AG09319 (cell line): ENCODE results near the gene ATG14.

Experiments
- DNase-seq: peaks from one replicate; pipeline ENCODE4 v3.0.0-alpha.2; 2010; ENCODE audit warnings: low read depth; ENCODE audit errors: extremely low read depth
- TF ChIP-seq, protein P1 (sequence below): IDR thresholded peaks from 2 replicates; pipeline ENCODE4 v1.5.1; 2011; ENCODE audit warnings: low read depth, mild to moderate bottlenecking, inconsistent platforms, low read length, moderate library complexity

ATG14 gene

DNA sequence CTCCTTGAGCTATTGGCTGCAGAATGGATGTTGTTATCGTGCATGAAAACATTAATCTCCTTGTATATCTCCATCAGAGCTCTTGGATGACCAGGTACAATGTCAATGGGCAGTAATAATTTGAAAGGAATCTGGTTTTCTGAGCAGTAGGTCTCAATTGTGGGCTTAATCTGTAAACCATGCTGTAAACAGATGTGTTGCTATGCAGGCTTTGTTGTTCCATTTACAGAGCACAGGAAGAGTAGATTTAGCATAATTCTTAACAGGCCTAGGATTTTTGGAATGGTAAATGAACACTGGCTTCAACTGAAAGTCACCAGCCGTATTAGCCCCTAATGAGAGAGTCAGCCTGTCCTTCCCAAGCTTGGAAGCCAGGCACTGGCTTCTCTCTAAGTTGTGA is 50.4 kb downstream of the ATG14 start:
- TF ChIP-seq, protein P1, sequence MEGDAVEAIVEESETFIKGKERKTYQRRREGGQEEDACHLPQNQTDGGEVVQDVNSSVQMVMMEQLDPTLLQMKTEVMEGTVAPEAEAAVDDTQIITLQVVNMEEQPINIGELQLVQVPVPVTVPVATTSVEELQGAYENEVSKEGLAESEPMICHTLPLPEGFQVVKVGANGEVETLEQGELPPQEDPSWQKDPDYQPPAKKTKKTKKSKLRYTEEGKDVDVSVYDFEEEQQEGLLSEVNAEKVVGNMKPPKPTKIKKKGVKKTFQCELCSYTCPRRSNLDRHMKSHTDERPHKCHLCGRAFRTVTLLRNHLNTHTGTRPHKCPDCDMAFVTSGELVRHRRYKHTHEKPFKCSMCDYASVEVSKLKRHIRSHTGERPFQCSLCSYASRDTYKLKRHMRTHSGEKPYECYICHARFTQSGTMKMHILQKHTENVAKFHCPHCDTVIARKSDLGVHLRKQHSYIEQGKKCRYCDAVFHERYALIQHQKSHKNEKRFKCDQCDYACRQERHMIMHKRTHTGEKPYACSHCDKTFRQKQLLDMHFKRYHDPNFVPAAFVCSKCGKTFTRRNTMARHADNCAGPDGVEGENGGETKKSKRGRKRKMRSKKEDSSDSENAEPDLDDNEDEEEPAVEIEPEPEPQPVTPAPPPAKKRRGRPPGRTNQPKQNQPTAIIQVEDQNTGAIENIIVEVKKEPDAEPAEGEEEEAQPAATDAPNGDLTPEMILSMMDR = no peak
- DNase-seq = peak; percentile 12

DNA sequence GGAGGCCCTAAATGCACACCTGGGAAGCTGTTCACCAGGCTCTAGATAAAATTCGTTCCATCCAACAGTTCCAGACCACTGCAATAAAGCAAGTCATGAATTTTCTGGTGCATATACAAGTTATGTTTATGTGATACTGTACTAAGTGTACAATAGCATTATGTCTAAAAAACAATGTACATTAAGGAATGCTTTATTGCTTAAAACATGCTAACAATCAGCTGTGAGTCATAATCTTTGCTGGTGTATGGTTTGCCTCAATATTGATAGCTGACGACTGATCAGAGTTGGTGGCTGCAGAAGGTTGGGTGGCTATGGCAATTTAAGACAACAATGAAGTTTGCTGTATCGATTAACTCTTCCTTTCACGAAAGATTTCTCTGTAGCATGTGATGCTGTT is 52.3 kb downstream of the ATG14 start:
- DNase-seq = no peak
- TF ChIP-seq, protein P1 = no peak

DNA sequence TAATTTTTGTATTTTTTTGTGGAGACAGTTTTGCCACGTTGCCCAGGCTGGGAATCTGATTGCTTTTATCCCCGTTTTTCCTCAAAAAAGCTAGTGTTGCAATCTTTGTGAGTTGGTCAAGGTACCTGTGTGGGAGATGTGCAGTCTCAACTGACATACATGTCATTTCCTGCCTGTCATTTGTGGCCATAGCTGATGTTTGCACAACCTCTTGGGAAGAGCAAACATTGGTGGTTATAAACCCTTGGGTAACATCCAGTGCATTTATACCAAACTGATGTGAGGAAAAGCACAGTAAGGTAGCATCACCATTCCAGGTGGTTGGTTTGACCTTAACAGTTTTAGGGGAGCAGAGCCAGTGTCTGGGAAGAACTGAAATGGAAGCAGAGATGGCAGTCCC is 54.7 kb downstream of the ATG14 start:
- TF ChIP-seq, protein P1 = no peak
- DNase-seq = no peak

DNA sequence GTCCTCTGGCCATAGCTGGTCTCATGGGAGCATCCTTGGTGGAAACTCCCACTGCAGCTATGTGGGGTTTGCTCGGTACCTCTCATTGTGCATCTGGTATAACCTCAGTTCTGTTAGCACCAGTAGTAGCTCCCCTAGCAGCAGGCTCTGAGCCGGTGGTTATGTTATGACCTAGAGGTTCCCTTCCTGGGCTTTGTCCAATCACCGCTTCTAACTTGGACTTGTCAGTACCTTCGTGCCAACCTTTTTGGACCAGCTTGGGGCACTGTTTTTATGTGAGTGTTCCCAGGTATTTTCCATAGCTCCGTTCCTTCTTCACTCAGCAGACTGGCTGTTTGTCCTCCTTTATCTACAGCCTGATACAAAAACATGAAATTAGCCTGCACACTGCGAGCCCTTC is 55.7 kb downstream of the ATG14 start:
- TF ChIP-seq, protein P1 = no peak
- DNase-seq = no peak

DNA sequence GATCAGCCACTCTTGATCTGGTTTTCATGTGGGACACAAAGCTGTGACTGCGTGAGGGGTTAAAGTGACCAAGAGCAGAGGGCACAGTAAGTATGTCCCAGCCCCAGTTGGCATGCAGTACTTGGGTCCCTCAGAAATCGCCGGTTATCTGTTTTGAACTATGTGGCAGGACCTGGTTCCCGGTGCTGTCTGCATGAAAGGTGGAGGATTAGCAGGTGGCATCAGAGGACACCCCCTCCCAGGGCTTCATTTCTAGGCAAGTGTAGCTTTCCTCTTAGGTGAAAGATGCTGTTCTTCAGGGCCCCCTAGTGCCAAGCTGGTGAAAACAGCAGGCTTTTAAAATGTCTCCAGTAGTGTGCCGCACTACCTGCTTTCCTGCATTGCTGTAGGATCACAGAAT is 57.1 kb downstream of the ATG14 start:
- TF ChIP-seq, protein P1 = peak; percentile 65
- DNase-seq = peak; percentile 12

DNA sequence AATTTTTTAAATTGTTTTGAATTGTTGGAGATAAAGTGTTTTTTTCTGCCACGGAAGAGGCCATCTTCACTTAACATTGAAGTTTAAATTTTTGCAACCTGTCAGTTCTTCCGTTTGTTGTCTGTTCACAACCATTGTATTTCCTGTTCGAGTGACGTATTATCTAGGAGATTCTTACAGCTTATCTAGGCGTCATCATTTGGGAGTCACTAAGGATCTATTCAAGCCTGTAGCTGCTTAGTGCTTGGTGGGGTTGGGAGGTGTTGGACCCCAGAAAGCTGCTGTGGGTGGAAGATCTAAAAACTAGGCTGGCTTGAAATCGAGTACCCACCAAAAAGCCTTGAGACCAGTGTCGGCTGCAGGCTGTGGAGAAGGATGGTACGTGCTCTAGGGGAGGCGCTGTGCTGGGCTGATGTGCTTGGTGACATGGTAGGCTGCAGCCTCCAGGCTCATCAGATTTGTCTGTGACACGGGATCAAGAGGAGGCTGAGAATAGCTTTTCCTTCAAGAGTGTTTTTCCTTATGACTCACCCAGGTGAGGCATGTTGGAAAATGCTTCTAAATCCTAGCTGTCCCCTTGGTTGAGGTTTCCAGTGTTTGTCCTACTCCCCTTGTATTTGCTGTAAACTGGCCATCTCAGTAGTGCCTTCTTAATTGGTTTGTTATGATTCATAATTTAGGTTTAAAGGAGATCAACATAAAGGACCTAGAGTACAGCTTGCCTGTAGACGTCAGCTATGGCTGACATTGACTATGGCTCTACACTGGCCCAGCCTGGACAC is 57.8 kb downstream of the ATG14 start:
- TF ChIP-seq, protein P1 = no peak
- no peak for DNase-seq

DNA sequence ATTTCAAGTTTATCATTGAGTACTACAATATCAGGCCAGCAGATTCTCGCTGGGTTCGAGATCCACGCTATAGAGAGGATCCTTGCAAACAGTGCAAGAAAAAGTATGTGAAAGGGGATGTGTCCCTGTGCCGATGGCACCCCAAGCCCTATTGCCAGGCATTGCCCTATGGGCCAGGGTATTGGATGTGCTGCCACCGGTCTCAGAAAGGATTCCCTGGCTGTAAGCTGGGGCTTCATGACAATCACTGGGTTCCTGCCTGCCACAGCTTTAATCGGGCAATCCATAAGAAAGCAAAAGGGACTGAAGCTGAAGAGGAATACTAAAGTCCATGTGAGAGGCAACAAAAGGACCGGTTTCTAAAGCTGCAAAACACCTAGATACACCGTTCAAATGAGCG is 59.4 kb downstream of the ATG14 start:
- DNase-seq = no peak
- TF ChIP-seq, protein P1 = no peak
